ENCODE results near the gene UBE2V1. TPM values are rescaled to one million over a fixed set of nuclear protein-coding genes. Genes with fewer than 3 reads are reported as not detected.

UBE2V1 gene
- total and polyA plus RNA-seq, 2 of the 13 experiments (the other 11 are each of a cell fraction or from before 2014, with no cell fraction given), result 81.3 to 132 TPM

GRCh38 chr20:50153500-50154377, 40.8 kb upstream of the UBE2V1 start, which contains the start of gene PEDS1 (continued):
- TF ChIP-seq ZSCAN30 (CRISPR knock-in tag; IDR thresholded peaks at IDR 0.05), result no peak
- 0 out of 2 replicates have a peak, but pooled peaks have one; percentile 35 for TF ChIP-seq ZNF512B (CRISPR knock-in tag; IDR thresholded peaks at IDR 0.05; ENCODE audit: borderline replicate concordance)
- TF ChIP-seq ZNF337 (CRISPR knock-in tag; IDR thresholded peaks at IDR 0.05; ENCODE audit: borderline replicate concordance, low read depth), result peak; percentile 72; the same call in 1 of the 2 replicates
- peak; percentile 98 for TF ChIP-seq SNAPC2 (CRISPR knock-in tag; IDR thresholded peaks at IDR 0.05)
- TF ChIP-seq XRCC5 (optimal IDR thresholded peaks at IDR 0.05; ENCODE audit: low read length), result peak; percentile 37
- TF ChIP-seq RELA (CRISPR knock-in tag; IDR thresholded peaks at IDR 0.05), result peak; percentile 30
- peak; percentile 94; the same call in 2 of the 3 replicates for TF ChIP-seq MXI1 (IDR thresholded peaks at IDR 0.05; ENCODE audit: borderline replicate concordance, low read depth, low read length)
- no peak for TF ChIP-seq CHD4 (IDR thresholded peaks at IDR 0.05; ENCODE audit: borderline replicate concordance, low read length)
- TF ChIP-seq FOXO4 (CRISPR knock-in tag; conservative IDR thresholded peaks at IDR 0.05), result 0 out of 2 replicates have a peak, but pooled peaks have one; percentile 98
- TF ChIP-seq IRX3 (CRISPR knock-in tag; IDR thresholded peaks at IDR 0.05; ENCODE audit: borderline replicate concordance, low read depth), result peak; percentile 98
- peak; percentile 88 for TF ChIP-seq ZNF274 (CRISPR knock-in tag; IDR thresholded peaks at IDR 0.05)
- peak; percentile 94 for TF ChIP-seq REXO4 (CRISPR knock-in tag; IDR thresholded peaks at IDR 0.05; ENCODE audit: borderline replicate concordance)
- peak; percentile 93 for TF ChIP-seq ZFP36L1 (CRISPR knock-in tag; IDR thresholded peaks at IDR 0.05)
- peak; percentile 58; the same call in 1 of the 2 replicates for TF ChIP-seq PITX1 (CRISPR knock-in tag; IDR thresholded peaks at IDR 0.05)
- TF ChIP-seq ZNF350 (CRISPR knock-in tag; IDR thresholded peaks at IDR 0.05; ENCODE audit: borderline replicate concordance, low read depth), result peak; percentile 83
- TF ChIP-seq DBP (CRISPR knock-in tag; IDR thresholded peaks at IDR 0.05; ENCODE audit: not compliant biosample characterization), result peak; percentile 29
- peak; percentile 97 for TF ChIP-seq ZKSCAN1 (IDR thresholded peaks at IDR 0.05; ENCODE audit: low read length)
- TF ChIP-seq ZNF605 (CRISPR knock-in tag; IDR thresholded peaks at IDR 0.05), result peak; percentile 64
- TF ChIP-seq ZIK1 (CRISPR knock-in tag; IDR thresholded peaks at IDR 0.05; ENCODE audit: borderline replicate concordance, low read depth), result peak; percentile 99
- peak; percentile 87; the same call in 1 of the 2 replicates for TF ChIP-seq MTA1 (CRISPR knock-in tag; IDR thresholded peaks at IDR 0.05; ENCODE audit: borderline replicate concordance)
- no peak for TF ChIP-seq SCMH1 (CRISPR knock-in tag; IDR thresholded peaks at IDR 0.05; ENCODE audit: borderline replicate concordance)
- no peak for TF ChIP-seq RBAK (CRISPR knock-in tag; IDR thresholded peaks at IDR 0.05)
- TF ChIP-seq ZNF549 (CRISPR knock-in tag; IDR thresholded peaks at IDR 0.05), result no peak
- TF ChIP-seq SRY (CRISPR knock-in tag; IDR thresholded peaks at IDR 0.05), result peak; percentile 99
- peak; percentile 48 for TF ChIP-seq ETV5 (CRISPR knock-in tag; IDR thresholded peaks at IDR 0.05; ENCODE audit: borderline replicate concordance)
